Stimulated activated CD8-positive, alpha-beta memory T cell treated with anti-CD3 and anti-CD28 coated beads, Interleukin-7, amount 100 ng/mL, for 48 hours (primary cell): ENCODE results near the gene GAS2L3.
"Not testable (repeated sequence)": the region's sequence is repeated elsewhere in the genome, so short reads cannot be mapped to it uniquely, and the experiment has no call there.

Experiments used
- DNase-seq, 2 donors: peaks; one replicate each; pipeline ENCODE4 v3.0.0-alpha.2; 2020; ENCODE audit warnings: low read depth in 1 of 2; ENCODE audit errors: extremely low read depth in 1 of 2

Gene GAS2L3

DNA sequence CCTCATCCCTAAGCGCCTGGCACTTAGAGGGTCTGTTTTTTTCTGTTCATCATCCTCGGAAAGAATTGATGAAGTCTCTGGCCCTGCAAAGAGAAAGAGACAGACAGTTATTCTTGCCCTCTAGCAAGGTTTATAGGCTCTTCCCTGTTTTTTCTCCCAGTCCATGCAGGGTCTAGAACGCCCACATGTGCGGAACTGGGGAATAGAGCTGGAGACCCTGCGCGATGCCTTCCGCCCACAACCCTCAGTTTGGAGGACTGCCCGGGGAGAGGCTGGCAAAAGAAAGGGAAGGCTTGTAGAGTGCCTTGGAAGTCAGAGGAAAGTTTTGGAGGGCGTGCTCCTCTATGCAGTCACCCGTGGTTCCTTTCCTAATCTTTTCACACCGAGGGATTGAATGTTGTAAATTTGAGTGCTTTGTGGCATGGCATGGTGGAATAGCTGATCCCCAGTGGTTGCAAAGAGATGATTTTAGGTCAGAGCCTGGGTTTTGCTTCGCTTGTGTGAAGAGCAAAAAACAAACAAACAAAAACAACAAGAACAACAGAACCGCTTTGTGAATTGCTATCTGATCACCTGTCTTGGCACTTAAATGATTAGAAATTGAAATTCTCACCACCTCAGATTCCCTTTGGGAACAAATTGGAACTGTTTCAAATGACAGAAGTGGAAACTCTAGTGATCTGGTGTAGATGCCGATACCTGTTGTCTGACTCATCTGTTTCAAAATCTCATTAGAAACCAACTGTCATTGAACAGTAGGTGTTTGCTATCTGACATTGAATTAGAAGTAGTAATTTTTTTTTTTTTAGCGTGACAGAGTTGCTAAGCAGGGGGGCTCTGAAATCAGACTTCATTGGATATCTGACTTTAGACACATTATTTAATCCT lies 947 bp downstream of the GAS2L3 start:
- no peak for DNase-seq

GRCh38 chr12:100576331-100577036 lies 3.0 kb downstream of the GAS2L3 start:
- DNase-seq = no peak

GRCh38 chr12:100578923-100579322 lies 5.4 kb downstream of the GAS2L3 start:
- no peak for DNase-seq

GRCh38 chr12:100579844-100580243 lies 6.4 kb downstream of the GAS2L3 start:
- DNase-seq = no peak

DNA sequence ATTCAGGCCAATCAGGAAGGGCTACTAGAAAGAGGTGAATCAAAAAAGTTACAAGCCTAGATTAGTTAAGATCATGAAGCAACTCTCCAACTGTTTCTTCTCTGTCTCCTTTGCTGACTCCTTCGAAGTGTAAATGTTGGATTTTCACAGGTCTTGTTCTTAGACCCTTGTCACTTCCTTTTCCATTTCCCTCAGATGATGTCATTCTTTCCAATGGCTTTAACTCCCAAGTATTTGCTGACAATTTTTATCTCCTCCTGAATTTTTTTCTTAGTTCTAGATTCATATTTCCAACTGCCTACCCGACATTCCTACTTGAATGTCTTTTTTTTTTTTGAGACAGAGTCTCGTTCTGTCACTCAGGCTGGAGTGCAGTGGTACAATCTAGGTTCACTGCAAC lies 10.8 kb downstream of the GAS2L3 start:
- no peak for DNase-seq

GRCh38 chr12:100591979-100592378 lies 18.5 kb downstream of the GAS2L3 start:
- no peak for DNase-seq

DNA sequence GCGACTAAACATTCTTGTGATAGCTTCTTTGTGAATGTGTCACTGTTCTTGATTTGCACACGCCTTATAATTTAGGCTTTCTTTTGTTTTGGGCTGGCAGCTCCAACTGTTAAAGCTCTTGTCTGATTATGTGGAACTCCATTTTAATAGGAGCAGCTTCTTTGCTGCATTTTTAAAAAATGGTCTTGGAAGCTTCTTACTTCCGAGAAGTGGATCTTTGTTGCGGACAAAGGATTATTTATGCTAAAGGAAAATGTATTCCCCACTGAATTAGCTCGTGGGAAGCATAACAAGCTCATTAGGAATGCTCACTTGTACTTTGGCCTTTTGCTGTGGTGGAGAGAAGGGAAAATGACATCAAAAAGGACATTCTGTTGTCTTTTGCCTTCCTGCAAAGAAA lies 20.0 kb downstream of the GAS2L3 start:
- DNase-seq = no peak

GRCh38 chr12:100601626-100602025 lies 28.1 kb downstream of the GAS2L3 start:
- DNase-seq = no peak

GRCh38 chr12:100602997-100603396 lies 29.5 kb downstream of the GAS2L3 start:
- not testable (repeated sequence) for DNase-seq

DNA sequence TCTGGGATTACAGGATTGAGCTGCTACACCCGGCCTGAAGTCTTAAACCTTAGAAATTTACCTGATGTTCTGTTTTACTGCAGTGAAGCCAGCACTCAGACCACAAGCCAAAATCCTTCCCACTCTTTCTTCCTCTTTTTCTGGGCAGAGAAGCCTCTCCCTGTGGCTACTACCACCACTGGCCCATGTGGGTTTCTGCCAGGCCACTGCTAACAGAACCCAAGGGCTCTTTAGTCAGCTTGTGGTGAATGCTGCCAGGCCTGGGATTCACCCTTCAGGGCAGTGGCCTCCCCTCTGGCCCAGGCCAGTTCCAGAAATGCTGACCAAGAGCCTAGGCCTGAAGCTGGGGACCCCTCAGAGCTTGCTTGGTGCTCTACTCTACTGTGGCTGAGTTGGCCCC lies 35.3 kb downstream of the GAS2L3 start:
- no peak for DNase-seq

- DNase-seq = no peak
Measured at GRCh38 chr12:100610666-100611430, 37.4 kb downstream of the GAS2L3 start.

- no peak for DNase-seq
Measured at GRCh38 chr12:100612606-100613005, 39.1 kb downstream of the GAS2L3 start.

- no peak for DNase-seq
Measured at GRCh38 chr12:100624571-100624970, 51.1 kb downstream of the GAS2L3 start.

DNA sequence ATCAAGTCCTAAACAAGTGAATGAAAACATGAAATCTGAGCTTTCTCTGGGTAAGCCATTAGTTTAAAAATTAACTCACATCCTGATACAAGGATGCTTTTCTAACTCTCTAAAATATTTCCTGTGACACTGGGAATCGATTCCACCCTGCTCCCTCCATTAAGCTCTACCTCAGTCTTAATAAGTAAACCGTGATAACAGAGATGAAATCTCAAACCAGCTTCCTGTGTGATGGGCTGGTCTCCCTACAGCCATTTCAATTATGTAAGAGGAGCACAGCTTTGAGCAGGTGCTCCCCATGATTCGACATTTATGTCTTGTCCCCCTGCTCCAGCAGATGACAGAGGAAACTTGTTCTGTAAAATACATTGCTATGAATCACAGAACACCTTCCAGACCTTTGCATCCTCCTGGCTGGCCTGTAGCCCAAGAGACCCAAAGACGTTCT lies 59.0 kb downstream of the GAS2L3 start:
- no peak for DNase-seq

- not testable (repeated sequence) for DNase-seq
Measured at GRCh38 chr12:100633082-100633785, 59.8 kb downstream of the GAS2L3 start.

- DNase-seq = no peak
Measured at GRCh38 chr12:100643246-100643645, 69.8 kb downstream of the GAS2L3 start.

- no peak for DNase-seq
Measured at GRCh38 chr12:100646896-100647295, 73.4 kb downstream of the GAS2L3 start.

DNA sequence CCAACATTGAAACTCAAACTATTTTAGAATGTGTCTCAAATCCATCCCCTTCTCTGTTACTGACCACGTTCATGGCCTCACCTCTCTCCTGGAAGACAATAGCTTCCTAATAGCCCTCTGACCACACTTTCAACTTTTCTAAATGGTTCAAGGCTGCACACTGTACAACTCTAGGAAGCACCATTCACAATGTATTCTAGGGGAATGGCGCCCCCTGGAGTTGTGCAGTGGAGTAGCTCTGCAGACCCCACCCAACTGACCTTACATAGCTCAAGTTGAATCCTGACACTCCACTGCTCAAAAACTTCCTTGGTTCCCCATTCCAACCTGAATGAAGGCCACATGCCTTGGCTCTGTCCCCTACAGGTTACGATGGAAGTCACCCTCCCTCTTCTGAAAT lies 77.6 kb downstream of the GAS2L3 start:
- no peak for DNase-seq

DNA sequence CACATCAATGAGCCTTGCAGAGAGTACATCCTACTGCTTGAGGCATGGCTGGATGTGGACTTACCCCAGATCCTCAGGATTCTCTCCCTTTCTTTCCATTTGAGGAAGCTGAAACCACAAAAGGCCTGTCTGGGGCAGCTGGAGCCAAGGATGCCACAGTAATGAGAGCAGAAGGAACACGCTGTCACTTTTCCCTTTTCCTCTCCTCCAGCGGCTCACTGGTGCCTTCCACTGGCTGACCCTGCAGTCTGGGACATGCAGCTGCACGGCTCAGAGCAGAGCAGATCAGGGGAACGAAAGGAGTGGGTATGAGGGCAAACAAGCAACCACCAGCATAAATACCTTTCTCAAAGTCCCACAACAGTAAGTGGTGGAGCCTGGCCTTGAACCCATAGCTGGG lies 78.2 kb downstream of the GAS2L3 start:
- no peak for DNase-seq

- DNase-seq = no peak
Measured at GRCh38 chr12:100652488-100652887, 79.0 kb downstream of the GAS2L3 start.

DNA sequence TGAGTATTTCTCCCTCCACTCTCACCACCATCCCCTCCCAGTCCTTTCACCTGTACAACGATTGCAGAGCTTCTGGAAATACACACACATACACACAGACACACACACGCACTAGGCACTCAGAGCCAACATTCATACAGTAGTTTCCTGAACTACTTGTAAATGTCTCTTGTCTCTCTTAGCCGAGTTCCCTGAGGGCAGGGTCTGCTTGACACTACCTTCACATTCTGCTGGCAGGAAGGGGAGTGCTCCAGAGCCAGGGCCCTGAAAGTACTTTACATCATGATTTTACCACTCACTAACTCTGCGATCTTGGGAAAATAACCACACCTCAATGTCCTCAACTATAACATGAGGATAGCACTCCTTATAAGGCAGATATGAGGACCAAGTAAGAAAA lies 82.7 kb downstream of the GAS2L3 start:
- DNase-seq = no peak
